OCI-LY1 (cell line): ENCODE data around the gene ESR1.

Source experiments
- H2AFZ ChIP-seq: fragments of 200-600 bp; sonication (generic), shearing (Covaris generic); 2 replicates; pipeline ENCODE4 v1.6.0; 2014; ENCODE audit warnings: antibody characterized with exemption, mild to moderate bottlenecking, low read length
- H3F3A ChIP-seq: fragments of 200-600 bp; sonication (generic), shearing (Covaris generic); 2 replicates; pipeline ENCODE4 v1.6.0; 2014; ENCODE audit warnings: mild to moderate bottlenecking, antibody characterized with exemption, low read length, moderate library complexity; ENCODE audit not compliant: insufficient read depth
- H3K27ac ChIP-seq: fragments of 200-600 bp; sonication (generic); 2 replicates; pipeline ENCODE4 v1.5.1; 2014; ENCODE audit warnings: low read length, mixed run types, mild to moderate bottlenecking, low read depth; ENCODE audit not compliant: poor library complexity, severe bottlenecking
- H3K27me3 ChIP-seq: fragments of 200-600 bp; sonication (generic); 2 replicates; pipeline ENCODE4 v1.6.0; 2014; ENCODE audit warnings: antibody characterized with exemption, mild to moderate bottlenecking, low read length, moderate library complexity; ENCODE audit not compliant: insufficient read depth
- H3K36me3 ChIP-seq: fragments of 200-600 bp; sonication (generic); 2 replicates; pipeline ENCODE4 v1.6.1; 2014; ENCODE audit warnings: mild to moderate bottlenecking, antibody characterized with exemption, low read length, moderate library complexity, mixed read lengths; ENCODE audit not compliant: insufficient read depth
- H3K4me1 ChIP-seq: fragments of 200-600 bp; sonication (generic); 2 replicates; pipeline ENCODE4 v1.5.1; 2014; ENCODE audit warnings: mild to moderate bottlenecking, low read length, moderate library complexity; ENCODE audit not compliant: insufficient read depth, severe bottlenecking
- H3K4me2 ChIP-seq: fragments of 200-600 bp; sonication (generic), shearing (Covaris generic); 2 replicates; pipeline ENCODE4 v1.6.1; 2014; ENCODE audit warnings: low read length
- H3K4me3 ChIP-seq: fragments of 200-600 bp; sonication (generic); 2 replicates; pipeline ENCODE4 v1.5.1; 2014; ENCODE audit warnings: low read length, low read depth, mild to moderate bottlenecking, mixed read lengths; ENCODE audit not compliant: poor library complexity, severe bottlenecking
- H3K79me2 ChIP-seq: fragments of 200-600 bp; shearing (Covaris generic); 2 replicates; pipeline ENCODE4 v1.6.1; 2016; ENCODE audit warnings: mixed run types, low read length, mixed read lengths; ENCODE audit not compliant: insufficient read depth
- H3K9ac ChIP-seq: fragments of 200-600 bp; sonication (generic), shearing (Covaris generic); 2 replicates; pipeline ENCODE4 v1.6.1; 2014; ENCODE audit warnings: mild to moderate bottlenecking, low read length, mixed read lengths
- H3K9me2 ChIP-seq: fragments of 200-600 bp; sonication (generic), shearing (Covaris generic); 2 replicates; pipeline ENCODE4 v1.6.1; 2014; ENCODE audit warnings: low read depth, mild to moderate bottlenecking, low read length, mixed read lengths
- H3K9me3 ChIP-seq: fragments of 200-600 bp; shearing (Covaris generic); 2 replicates; pipeline ENCODE4 v1.6.1; 2014; ENCODE audit warnings: low read length, mixed read lengths
- H4K20me1 ChIP-seq: fragments of 200-600 bp; sonication (generic), shearing (Covaris generic); 2 replicates; pipeline ENCODE4 v1.6.0; 2016; ENCODE audit warnings: mild to moderate bottlenecking, low read length; ENCODE audit not compliant: insufficient read depth
- CTCF ChIP-seq: fragments of 200-600 bp; sonication (generic), shearing (Covaris generic); IDR thresholded peaks from 2 replicates; pipeline ENCODE4 v1.5.1; 2017; ENCODE audit warnings: mild to moderate bottlenecking, antibody characterized with exemption, low read length, moderate library complexity, mixed read lengths
- EZH2 ChIP-seq: fragments of 200-600 bp; sonication (generic), shearing (Covaris generic); IDR thresholded peaks from 2 replicates; pipeline ENCODE4 v1.8.0; 2017; ENCODE audit warnings: borderline replicate concordance, mixed run types, mild to moderate bottlenecking, antibody characterized with exemption, low read length, moderate library complexity, mixed read lengths

The ESR1 gene

GRCh38 chr6:152161501-152161900 is 354.0 kb downstream of the ESR1 start:
- H3K4me1 ChIP-seq: peaks cover 3% of the 10 kb centered on the region
- H3K27me3 ChIP-seq: no peaks in the 10 kb centered on the region
- no peaks in the 10 kb centered on the region for H3K79me2 ChIP-seq
- H3K27ac ChIP-seq: no peak overlapping the region
- H3K9me3 ChIP-seq: no peaks in the 10 kb centered on the region
- no peak for TF ChIP-seq CTCF
- TF ChIP-seq EZH2: no peak
- H3F3A ChIP-seq: no peaks in the 10 kb centered on the region
- H3K9me2 ChIP-seq: no peaks in the 10 kb centered on the region
- peaks cover 42% of the 10 kb centered on the region; the same call in 1 of the 2 replicates for H3K36me3 ChIP-seq
- no peaks in the 10 kb centered on the region for H4K20me1 ChIP-seq
- no peak overlapping the region for H3K9ac ChIP-seq
- no peak overlapping the region for H3K4me2 ChIP-seq
- H2AFZ ChIP-seq: no peak overlapping the region
- no peak overlapping the region for H3K4me3 ChIP-seq

- H3K4me1 ChIP-seq: peaks cover 26% of the 10 kb centered on the region
- H3K9me2 ChIP-seq: no peaks in the 10 kb centered on the region
- no peak overlapping the region for H3K4me2 ChIP-seq
- no peaks in the 10 kb centered on the region for H3K9me3 ChIP-seq
- no peak overlapping the region for H3K9ac ChIP-seq
- no peak overlapping the region for H3K27ac ChIP-seq
- H3K36me3 ChIP-seq: peaks cover 38% of the 10 kb centered on the region; the same call in 1 of the 2 replicates
- H4K20me1 ChIP-seq: no peaks in the 10 kb centered on the region
- H3K79me2 ChIP-seq: no peaks in the 10 kb centered on the region
- H3F3A ChIP-seq: no peaks in the 10 kb centered on the region
- H2AFZ ChIP-seq: no peak overlapping the region
- H3K27me3 ChIP-seq: no peaks in the 10 kb centered on the region
- TF ChIP-seq CTCF (peak; percentile 14; the same call in 1 of the 2 replicates), EZH2 (no peak)
- no peak overlapping the region for H3K4me3 ChIP-seq
Measured at GRCh38 chr6:152164957-152165356, 357.5 kb downstream of the ESR1 start.

GRCh38 chr6:152166497-152166896 is 359.0 kb downstream of the ESR1 start:
- no peak overlapping the region; the same call in 1 of the 2 replicates for H3K4me2 ChIP-seq
- H3K4me3 ChIP-seq: no peak overlapping the region

More at GRCh38 chr6:152166497-152166896, 359.0 kb downstream of the ESR1 start:
- Histone ChIP-seq H3K9ac (no peak overlapping the region), H3K27me3 (no peaks in the 10 kb centered on the region), H3F3A (no peaks in the 10 kb centered on the region), H3K9me3 (no peaks in the 10 kb centered on the region), H3K36me3 (peaks cover 53% of the 10 kb centered on the region), H4K20me1 (no peaks in the 10 kb centered on the region), H2AFZ (no peak overlapping the region), H3K27ac (peak overlapping the region; percentile 45), H3K9me2 (no peaks in the 10 kb centered on the region), H3K79me2 (no peaks in the 10 kb centered on the region), H3K4me1 (peaks cover 26% of the 10 kb centered on the region)
- TF ChIP-seq CTCF (no peak), EZH2 (no peak)
